ENCODE results near the gene WWC1.

- TF ChIP-seq USF2 (IDR thresholded peaks at IDR 0.05; ENCODE audit: borderline replicate concordance, low read depth, low read length): no peak
- no peak for TF ChIP-seq ZBTB40 (IDR thresholded peaks at IDR 0.05; ENCODE audit: borderline replicate concordance)
- no peak for TF ChIP-seq POLR2A (IDR thresholded peaks at IDR 0.05; ENCODE audit: low read depth, low read length)
- no peak for TF ChIP-seq CTCF (IDR thresholded peaks at IDR 0.05 in 2 of 3, conservative IDR thresholded peaks at IDR 0.05 in 1 of 3; ENCODE audit: control insufficient read depth in 2 of 3, extremely low read depth in 1 of 3, insufficient read depth in 1 of 3, low read depth in 3 of 3, low read length in 3 of 3)
- TF ChIP-seq ZBTB33 (IDR thresholded peaks at IDR 0.05): no peak
- TF ChIP-seq YY1 (IDR thresholded peaks at IDR 0.05; ENCODE audit: low read depth, low read length): no peak
- TF ChIP-seq SUPT20H (IDR thresholded peaks at IDR 0.05; ENCODE audit: borderline replicate concordance, control insufficient read depth, low read depth, low read length): no peak
- TF ChIP-seq REST (IDR thresholded peaks at IDR 0.05; ENCODE audit: low read depth, low read length): no peak
- TF ChIP-seq CBX5 (IDR thresholded peaks at IDR 0.05; ENCODE audit: low read depth): no peak
- no peak for TF ChIP-seq EP300 (IDR thresholded peaks at IDR 0.05; ENCODE audit: borderline replicate concordance in 1 of 2, control insufficient read depth in 1 of 2, low read depth in 2 of 2, low read length in 2 of 2)
- no peak for TF ChIP-seq ATF7 (IDR thresholded peaks at IDR 0.05; ENCODE audit: low read depth)
- TF ChIP-seq ETV6 (conservative IDR thresholded peaks at IDR 0.05 in 1 of 2, IDR thresholded peaks at IDR 0.05 in 1 of 2; ENCODE audit: borderline replicate concordance in 1 of 2, low read depth in 1 of 2): no peak
- no peak for TF ChIP-seq EZH2 (IDR thresholded peaks at IDR 0.05; ENCODE audit: borderline replicate concordance, control insufficient read depth, low read depth, low read length)
- TF ChIP-seq SREBF2 (IDR thresholded peaks at IDR 0.05; ENCODE audit: low read length): no peak
Observed at GRCh38 chr5:168303393-168304025, 12.1 kb downstream of the WWC1 start.
